Measurements from ENCODE around the gene SF3B2. TPM values are rescaled to one million over a fixed set of nuclear protein-coding genes. Genes with fewer than 3 reads are reported as not detected.
"Not testable (repeated sequence)": the region's sequence is repeated elsewhere in the genome, so short reads cannot be mapped to it uniquely, and the experiment has no call there.

SF3B2 gene
- total RNA-seq, 1 donor from 2014 or later: 61.2 TPM

GRCh38 chr11:66068154-66068821 lies 16.1 kb downstream of the SF3B2 start:
- DNase-seq (peak; percentile 86), ATAC-seq (ENCODE audit: poor library complexity) (peak; percentile 46)
- intact Hi-C loops (cut with DNase I): no loop called here

GRCh38 chr11:66068923-66069714 lies 17.0 kb downstream of the SF3B2 start:
- ATAC-seq (ENCODE audit: poor library complexity) (peak; percentile 58), DNase-seq (peak; percentile 62)
- intact Hi-C loops (cut with DNase I): no loop called here

GRCh38 chr11:66069715-66070603 lies 17.8 kb downstream of the SF3B2 start, which contains the start of gene PACS1:
Gene PACS1 (plus strand): TSS chr11:66070272. CDS start chr11:66070487, 215 bp downstream.
- ATAC-seq (ENCODE audit: poor library complexity) (peak; percentile 85), DNase-seq (peak; percentile 90)
- intact Hi-C loops (cut with DNase I): loop anchor here (5.0 kb wide), 1 partner anchor 57 kb away; no protein-coding TSS in a partner anchor

GRCh38 chr11:66070604-66071380 lies 18.6 kb downstream of the SF3B2 start:
- ATAC-seq (ENCODE audit: poor library complexity): peak; percentile 11
- intact Hi-C loops (cut with DNase I): loop anchor here (5.0 kb wide), 1 partner anchor 57 kb away; no protein-coding TSS in a partner anchor
- peak; percentile 81 for DNase-seq

GRCh38 chr11:66071381-66071801 lies 19.2 kb downstream of the SF3B2 start:
- no peak for DNase-seq
- intact Hi-C loops (cut with DNase I): loop anchor here (5.0 kb wide), 1 partner anchor 56 kb away; no protein-coding TSS in a partner anchor
- ATAC-seq (ENCODE audit: poor library complexity): no peak

- no peak for ATAC-seq (ENCODE audit: poor library complexity)
- intact Hi-C loops (cut with DNase I): loop anchor here (5.0 kb wide), 1 partner anchor 55 kb away; no protein-coding TSS in a partner anchor
- DNase-seq: no peak
These were observed 19.9 kb downstream of the SF3B2 start for GRCh38 chr11:66072081-66072480.

- intact Hi-C loops (cut with DNase I): loop anchor here (5.0 kb wide), 1 partner anchor 55 kb away; no protein-coding TSS in a partner anchor
- no peak for DNase-seq
- no peak for ATAC-seq (ENCODE audit: poor library complexity)
These were observed 20.4 kb downstream of the SF3B2 start for GRCh38 chr11:66072518-66072917.

GRCh38 chr11:66073669-66074068 lies 21.5 kb downstream of the SF3B2 start:
- ATAC-seq (ENCODE audit: poor library complexity) (no peak), DNase-seq (no peak)
- intact Hi-C loops (cut with DNase I): loop anchor here (5.0 kb wide), 1 partner anchor 54 kb away; no protein-coding TSS in a partner anchor

- no peak for DNase-seq
- intact Hi-C loops (cut with DNase I): no loop called here
- no peak for ATAC-seq (ENCODE audit: poor library complexity)
These were observed 23.1 kb downstream of the SF3B2 start for GRCh38 chr11:66075273-66075672.

- DNase-seq (no peak), ATAC-seq (ENCODE audit: poor library complexity) (peak; percentile 10)
- intact Hi-C loops (cut with DNase I): no loop called here
These were observed 24.4 kb downstream of the SF3B2 start for GRCh38 chr11:66076561-66076960.

GRCh38 chr11:66077927-66078326 lies 25.8 kb downstream of the SF3B2 start:
- intact Hi-C loops (cut with DNase I): no loop called here
- DNase-seq (no peak), ATAC-seq (ENCODE audit: poor library complexity) (no peak)

- intact Hi-C loops (cut with DNase I); ATAC-seq (ENCODE audit: poor library complexity); DNase-seq: not testable (repeated sequence)
These were observed 26.8 kb downstream of the SF3B2 start for GRCh38 chr11:66078949-66079348.

- intact Hi-C loops (cut with DNase I): no loop called here
- ATAC-seq (ENCODE audit: poor library complexity) (no peak), DNase-seq (no peak)
These were observed 28.1 kb downstream of the SF3B2 start for GRCh38 chr11:66080055-66080817.

GRCh38 chr11:66081505-66081904 lies 29.3 kb downstream of the SF3B2 start:
- DNase-seq (peak; percentile 71), ATAC-seq (ENCODE audit: poor library complexity) (peak; percentile 47)
- intact Hi-C loops (cut with DNase I): no loop called here

GRCh38 chr11:66082946-66083698 lies 31.0 kb downstream of the SF3B2 start:
- ATAC-seq (ENCODE audit: poor library complexity) (peak; percentile 14), DNase-seq (no peak)
- intact Hi-C loops (cut with DNase I): no loop called here

GRCh38 chr11:66083767-66084166 lies 31.6 kb downstream of the SF3B2 start:
- intact Hi-C loops (cut with DNase I): no loop called here
- DNase-seq: no peak
- no peak for ATAC-seq (ENCODE audit: poor library complexity)
